HG03571 (cell line): ENCODE measurements around the gene LIX1L.
"Not testable (repeated sequence)": the region's sequence is repeated elsewhere in the genome, so short reads cannot be mapped to it uniquely, and the experiment has no call there.

ENCODE experiments used
- ATAC-seq: cut with Tn5 transposase; IDR thresholded peaks from one replicate; pipeline ENCODE4 v1.9.1; 2021; ENCODE audit not compliant: unreplicated experiment

The LIX1L gene

DNA sequence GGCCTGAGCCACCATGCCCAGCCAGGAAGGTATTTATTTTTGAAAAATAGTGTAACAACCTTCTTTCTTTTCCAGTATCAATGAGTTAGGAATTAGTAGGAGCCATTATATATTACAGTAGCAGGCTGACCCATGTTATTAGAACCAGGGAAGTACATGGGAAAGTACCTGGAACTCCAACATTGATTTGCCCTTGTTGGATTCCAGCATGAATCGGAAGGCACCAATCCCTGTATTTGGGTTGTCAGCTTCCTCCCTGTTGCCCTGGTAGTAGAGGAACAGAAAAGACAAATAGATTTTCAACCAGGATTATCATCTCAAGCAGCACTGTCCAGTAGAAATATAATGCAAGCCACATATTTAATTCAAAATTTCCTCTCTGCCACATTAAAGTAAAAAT lies 20.4 kb downstream of the LIX1L start:
- ATAC-seq, result no peak

DNA sequence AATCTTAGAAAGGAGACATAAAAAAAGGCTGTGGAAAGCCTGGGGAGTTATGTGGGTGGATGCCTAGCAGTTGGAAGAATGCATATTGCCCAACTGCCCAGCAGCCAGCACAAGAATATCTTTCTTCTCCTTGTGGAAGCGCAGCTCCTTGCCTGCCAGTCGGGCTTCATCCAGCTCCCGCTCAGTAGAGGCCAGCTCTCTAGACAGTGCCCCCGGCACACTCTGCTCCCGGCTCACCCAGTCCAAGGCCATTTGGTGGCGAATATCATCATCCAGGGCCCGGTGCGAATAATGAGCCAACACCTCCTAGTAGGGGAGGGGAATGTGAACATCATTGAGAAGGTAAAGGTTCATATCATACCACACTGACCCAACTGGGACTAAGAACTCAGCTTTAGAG lies 21.6 kb downstream of the LIX1L start:
- ATAC-seq, result no peak

DNA sequence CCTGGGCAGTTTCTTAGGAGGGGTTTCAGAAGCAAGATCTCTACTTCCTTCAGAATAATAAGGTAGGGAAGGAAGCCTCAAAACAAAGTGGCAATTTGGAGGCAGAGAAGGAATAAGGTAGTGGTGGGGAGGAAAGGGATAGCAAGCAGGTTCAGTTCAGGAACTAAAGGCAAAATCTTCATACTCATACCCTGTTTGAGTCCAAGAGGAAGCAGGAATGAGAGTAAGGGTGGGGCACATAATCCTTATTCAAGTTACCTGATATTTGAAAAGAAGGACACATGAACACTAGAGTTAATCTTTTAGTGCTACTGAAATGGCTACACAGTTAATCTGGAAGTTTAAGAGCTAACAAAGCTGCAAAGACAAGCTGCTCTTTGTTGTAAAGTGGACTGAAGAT lies 22.1 kb downstream of the LIX1L start:
- no peak for ATAC-seq

DNA sequence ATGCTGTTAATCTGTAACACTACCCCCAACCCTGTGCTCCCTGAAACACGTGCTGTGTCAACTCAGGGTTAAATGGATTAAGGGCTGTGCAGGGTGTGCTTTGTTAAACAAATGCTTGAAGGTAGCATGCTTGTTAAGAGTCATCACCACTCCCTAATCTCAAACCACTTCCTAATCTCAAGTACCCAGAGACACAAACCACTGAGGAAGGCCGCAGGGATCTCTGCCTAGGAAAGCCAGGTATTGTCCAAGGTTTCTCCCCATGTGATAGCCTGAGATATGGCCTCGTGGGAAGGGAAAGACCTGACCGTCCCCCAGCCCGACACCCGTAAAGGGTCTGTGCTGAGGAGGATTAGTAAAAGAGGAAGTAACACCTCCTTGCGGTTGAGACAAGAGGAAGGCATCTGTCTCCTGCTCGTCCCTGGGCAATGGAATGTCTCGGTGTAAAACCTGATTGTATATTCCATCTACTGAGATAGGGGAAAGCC lies 25.3 kb downstream of the LIX1L start:
- ATAC-seq, result not testable (repeated sequence)

DNA sequence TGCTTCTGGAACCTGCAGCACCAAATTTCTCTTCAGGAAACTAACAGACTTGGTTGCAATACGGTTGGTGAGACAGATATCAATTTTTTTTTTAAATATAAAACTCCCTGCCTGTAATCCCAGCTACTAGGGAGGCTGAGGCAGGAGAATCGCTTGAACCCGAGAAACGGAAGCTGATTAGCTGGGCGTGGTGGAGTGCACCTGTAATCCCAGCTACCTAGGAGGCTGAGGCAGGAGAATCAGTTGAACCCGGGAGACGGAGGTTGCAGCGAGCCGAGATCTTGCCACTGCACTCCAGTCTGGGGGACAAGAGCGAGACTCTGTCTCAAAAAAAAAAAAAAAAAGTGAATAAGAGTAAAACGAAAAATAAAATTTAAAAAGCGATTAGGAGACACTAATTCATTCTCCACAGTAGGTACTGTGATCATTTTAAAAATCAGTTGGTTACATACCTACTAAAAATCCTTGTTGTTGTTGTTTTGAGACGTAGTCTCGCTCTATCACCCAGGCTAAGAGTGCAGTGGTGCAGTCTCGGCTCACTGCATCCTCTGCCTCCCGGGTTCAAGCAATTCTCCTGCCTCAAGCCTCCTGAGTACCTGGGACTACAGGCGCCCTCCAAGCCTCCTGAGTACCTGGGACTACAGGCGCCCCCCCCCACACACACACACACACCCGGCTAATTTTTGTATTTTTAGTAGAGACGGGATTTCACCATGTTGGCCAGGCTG lies 29.7 kb downstream of the LIX1L start:
- ATAC-seq, result no peak

DNA sequence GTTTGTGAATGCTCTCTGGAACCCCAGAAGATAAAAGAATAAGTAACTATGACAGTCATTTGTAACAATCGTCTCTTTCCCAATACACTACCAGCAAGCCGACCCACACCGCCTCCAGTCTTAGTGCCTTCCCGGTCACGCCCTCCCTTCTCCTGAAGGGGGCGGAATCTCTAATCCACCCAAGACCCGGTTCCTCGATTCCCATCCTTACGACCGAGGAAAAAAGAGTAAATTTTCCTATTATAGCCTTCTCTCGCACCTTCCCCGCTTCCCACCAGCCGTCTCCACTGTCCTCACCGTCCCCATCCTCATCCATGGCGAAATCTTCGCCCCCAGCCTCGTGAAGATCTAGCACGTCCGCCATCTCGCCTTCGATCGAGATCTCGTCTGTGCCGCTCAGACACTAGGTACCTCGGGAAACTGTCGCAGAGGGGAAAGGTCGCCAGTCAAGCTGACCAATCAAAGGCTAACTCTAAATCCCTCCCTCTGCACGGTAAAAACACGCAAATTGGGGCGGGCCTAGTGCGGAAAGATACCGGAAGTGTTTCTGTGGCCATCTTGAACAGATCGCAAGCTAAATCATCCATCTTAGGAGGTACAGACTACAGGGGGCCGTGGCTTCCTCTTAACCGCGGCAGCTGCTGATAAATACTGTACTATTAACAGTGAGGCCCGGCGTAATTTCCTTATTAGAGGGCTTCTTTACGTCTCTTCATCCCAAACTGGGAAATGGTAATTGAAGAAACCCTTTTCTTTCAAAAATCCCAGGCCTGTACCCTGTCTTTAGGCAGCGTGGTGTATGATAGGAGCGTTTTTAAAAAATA lies 30.5 kb downstream of the LIX1L start, which contains the start of gene RBM8A:
Gene RBM8A, minus strand, starts transcription at position 422 of the 824 bp plus-strand sequence. Its CDS starts 58 bp downstream, at position 364.
- ATAC-seq, result peak; percentile 95

DNA sequence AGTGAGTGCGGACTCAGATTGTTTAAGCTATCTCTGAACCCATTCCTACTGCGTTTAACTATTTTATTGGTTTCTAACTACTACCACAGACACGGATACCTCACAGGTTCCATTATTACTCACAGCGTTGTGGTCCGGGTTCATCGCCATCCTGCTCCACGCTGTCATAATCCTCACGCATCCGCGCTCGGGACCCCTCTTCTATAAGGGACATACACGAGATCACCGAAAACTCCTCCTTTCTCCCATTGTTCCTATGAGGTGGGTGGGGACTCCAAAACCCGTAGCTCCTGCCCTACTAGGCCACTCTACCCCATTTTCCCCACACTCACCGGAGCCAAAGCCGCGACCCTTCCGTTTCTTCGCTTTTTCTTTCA lies 31.1 kb downstream of the LIX1L start:
- ATAC-seq, result peak; percentile 2

DNA sequence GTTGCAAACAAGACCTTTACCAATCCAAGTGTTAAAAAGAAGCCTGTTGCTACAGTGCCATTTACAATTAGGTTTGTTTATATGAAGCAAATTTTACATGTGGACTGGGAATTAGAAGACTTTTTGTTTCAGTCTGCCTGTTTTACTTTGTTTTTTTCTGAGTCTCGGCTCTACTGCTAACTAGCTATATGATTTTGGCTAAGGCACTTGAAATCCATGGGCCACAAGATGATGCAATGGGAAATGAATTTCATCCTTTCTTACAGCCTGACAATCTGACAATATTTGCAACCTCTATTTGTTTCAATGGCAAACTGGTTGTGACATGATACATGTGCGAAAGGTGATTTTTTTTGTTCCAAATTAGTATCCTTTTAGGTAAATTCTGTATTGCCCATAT lies 35.6 kb downstream of the LIX1L start:
- ATAC-seq, result no peak

DNA sequence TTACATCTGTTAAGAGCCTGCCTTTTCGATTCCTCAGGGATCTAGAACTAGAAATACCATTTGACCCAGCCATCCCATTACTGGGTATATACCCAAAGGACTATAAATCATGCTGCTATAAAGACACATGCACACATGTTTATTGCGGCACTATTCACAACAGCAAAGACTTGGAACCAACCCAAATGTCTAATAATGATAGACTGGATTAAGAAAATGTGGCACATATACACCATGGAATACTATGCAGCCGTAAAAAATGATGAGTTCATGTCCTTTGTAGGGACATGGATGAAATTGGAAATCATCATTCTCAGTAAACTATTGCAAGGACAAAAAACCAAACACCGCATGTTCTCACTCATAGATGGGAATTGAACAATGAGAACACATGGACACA lies 37.5 kb downstream of the LIX1L start:
- ATAC-seq, result not testable (repeated sequence)

DNA sequence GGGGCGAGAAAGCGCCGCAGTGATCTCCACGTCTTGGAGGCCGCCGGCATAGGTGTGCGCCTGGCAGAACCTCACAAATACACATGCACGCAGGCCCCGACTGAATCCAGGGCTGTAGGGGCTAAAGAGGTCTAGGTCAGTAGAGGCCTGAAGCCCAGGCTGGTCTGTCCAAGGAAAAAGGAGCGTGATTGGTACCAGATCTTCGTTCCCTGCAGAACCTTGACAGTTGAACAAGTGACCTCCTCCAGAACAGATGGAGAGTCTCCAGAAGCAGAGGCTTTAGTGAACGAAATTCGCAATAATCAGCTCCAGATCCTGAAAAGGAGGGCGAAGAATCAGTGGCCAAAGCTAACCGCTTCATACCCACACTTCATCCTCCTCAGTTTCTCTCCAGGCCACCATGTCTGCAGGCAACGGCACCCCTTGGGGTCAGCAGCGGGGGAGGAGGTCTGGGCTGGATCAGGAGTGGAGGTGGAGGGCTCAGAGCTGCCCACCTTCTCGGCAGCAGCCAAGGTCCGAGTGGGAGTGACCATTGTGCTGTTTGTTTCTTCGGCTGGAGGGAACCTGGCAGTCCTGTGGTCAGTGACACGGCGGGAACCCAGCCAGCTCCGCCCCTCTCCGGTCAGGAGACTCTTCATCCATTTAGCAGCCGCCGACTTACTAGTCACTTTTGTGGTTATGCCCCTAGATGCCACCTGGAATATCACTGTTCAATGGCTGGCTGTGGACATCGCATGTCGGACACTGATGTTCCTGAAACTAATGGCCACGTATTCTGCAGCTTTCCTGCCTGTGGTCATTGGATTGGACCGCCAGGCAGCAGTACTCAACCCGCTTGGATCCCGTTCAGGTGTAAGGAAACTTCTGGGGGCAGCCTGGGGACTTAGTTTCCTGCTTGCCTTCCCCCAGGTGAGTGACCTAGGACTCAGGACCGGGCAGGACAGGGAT lies 38.6 kb downstream of the LIX1L start:
- peak; percentile 10 for ATAC-seq

DNA sequence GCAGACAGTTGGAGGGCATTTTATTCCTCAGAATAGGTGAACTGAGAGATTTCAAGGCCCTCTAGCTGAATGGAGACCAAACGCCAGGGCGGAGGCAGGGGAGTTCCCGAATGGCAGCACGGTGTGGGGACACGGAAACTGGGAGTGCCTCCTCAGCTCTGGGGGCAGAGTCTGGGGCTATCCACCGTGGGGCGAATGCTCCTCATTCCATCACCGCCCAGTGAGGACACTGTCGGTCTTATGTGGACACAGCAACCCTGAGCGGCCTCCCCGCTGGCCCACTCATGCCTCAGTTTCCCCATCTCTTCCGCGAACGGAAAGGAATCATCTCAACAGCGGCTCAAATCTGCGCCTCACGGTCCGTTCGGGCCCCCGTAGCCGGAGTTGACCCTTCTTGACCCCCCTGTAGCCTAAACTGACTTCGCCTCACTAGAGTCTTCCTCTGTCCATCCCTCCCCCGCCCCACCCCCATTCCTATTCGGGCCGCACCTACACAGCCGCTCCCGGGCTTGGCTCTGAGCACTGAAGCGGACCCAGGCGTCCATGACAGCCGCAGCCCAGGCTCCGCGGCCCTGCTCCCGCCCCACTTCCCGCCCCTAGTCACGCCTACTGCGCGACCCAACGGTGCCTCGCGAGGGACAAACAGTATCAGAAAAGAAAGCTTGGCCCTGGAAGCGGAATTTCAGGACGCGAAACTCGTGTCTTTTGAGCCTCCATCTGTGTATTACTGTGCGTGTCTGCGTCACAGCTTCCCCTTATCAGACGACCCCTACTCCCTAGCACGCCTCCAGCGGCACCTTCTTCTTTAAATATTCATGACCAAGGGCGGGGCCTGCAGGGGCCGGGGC lies 39.4 kb downstream of the LIX1L start, which contains the start of gene PEX11B:
Gene PEX11B, minus strand, starts transcription at position 574 of the 848 bp plus-strand sequence. Its CDS starts 29 bp downstream, at position 545.
- ATAC-seq, result peak; percentile 80

DNA sequence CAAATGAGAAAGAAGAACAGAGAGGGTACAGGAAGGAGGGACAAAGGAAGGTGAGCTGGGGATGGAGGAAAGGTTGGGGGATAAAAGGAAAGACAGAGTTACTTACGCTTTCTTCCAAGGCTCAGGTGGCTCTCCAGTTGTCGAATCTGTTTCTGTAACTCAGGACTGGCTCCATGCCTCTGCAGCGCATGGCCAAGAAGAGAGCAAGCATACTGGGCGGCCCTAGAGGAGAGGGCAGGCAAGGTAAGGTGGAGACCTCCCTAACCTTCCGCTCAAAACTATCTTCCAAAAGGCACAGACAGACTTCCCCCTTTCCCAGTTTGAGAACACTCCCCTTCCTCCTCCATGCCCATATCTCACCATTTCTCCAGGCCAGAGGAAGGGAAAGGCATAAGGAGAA lies 40.2 kb downstream of the LIX1L start:
- ATAC-seq, result no peak

DNA sequence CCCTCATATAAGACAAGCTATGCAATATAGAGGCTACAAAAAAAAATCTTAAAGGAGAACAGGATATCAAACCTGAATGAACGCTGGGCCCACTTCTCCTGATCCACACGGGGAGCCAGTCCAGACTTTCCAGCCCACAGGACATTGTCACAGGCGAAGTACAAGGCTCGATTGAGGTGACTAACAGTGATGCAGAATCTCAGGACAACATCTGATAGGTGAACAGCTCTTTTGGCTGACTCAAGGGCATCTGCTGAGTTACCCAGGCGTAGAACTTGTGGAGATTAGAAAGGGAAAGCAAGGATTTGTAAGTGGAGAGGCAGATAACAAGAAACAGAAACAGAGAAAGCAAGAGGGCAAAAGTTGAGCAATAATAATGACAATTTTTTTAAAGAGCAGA lies 41.1 kb downstream of the LIX1L start:
- ATAC-seq, result no peak

DNA sequence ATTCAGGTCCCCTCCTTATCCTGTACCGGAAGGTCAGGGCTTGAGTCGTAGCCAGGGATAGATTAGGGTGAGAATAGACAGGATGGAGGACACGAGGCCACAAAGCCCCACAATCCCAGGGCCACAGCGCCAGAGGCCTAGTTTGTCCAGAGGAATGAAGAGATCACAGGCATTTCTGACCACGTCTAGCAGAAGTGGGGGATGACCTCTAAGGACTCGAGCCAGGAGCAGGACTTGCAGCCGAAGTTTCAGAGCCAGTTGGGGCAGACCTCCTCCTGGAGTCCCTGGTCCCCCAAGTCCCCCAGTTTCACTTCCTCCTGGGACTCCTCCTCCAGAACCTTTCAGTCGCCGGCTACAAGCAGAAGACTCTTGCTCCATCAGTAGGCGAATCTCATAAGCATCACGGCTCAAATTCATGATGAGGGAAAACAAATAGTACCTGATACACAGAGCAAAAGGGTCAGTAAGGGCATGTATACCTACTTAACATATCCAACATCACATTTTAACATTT lies 45.6 kb downstream of the LIX1L start:
- ATAC-seq, result no peak

DNA sequence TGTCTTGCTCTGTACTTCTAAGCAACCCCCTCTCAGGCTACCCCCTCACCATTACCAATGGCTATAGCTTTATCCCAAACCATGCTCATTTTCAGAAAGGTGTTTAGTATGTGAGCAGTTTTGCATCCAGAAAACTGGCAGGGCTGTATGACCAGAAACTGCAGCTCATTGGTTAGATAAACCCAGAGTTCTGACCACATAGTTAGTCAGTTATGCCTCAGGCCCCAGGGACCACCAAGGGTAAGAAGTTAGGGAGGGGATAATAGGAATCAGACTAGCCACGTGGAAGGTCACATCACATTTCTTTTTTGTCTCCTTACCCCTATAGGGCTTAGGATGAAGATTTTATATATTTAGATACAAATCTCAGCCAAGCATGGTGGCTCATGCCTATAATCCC lies 49.2 kb downstream of the LIX1L start:
- no peak for ATAC-seq

DNA sequence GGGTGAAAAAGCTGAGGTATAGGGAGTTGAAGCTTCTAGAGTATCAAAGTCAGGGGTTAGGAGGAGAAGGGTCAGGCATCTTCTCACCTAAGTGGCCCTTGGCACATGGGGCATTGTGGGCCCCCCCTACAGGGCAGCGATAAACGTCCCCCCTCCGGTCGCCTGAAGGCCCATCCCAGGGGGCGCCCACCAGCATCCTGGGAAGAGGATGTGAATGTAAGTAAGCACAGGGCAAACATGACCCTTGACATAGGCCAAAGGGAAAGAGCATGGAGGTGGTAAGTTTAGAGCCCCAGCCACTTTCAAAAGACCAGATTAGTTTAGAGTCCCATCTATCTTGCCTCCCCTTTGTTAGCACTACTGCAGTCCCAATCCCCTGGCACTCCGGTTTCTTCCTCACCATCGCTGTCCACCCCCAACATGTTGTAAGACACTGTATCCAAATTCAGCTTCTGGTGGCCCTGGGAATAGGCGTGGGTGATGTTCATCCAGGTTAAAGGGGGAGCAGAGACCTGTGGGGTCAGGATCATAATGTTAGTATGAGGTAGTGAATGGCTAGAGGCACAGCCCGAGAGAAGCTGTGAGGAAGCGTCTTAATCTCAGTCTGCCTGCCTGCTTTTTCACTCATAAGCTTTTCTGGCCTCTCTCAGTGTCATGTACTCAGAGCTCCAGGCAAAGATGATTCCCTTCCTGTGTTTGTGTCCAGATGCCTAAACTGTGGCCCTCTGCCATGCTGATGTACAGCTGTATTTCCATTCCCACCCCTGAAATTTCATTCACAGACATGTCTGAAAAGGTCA lies 50.7 kb downstream of the LIX1L start:
- ATAC-seq, result no peak

DNA sequence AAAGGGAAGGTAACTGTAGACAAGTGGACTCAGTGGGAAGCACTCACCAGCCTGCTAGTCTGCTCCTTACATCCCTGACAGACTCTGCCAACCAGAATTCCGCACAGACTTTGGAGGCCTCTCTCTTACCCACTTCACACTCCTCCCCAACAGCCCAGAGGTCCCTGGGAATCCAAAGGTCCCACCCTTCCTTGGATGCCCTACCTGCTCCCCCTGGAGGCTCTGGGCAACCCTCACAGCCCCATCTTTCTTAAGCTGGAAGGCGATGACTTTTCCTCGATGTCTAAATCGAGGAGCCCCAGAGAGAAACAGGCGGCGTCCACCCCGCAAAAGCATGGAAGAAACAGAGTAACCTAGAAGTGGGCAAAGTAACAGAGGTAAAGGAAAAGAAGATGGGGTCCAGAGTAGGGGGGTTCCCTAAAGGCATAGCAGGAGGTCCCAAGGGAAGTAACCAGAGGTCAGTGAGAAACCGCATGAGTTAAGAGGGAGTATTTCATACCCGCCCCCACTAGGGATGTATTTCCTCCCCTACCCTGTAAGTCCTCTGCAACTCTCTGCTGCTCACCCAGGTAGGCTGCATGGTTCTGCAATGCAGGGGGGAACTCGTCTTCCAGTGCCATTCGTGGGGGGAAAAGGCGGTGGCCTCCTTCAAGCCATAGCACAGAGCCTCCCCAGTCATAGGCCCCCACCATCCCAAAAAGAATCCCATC lies 56.4 kb downstream of the LIX1L start:
- no peak for ATAC-seq

DNA sequence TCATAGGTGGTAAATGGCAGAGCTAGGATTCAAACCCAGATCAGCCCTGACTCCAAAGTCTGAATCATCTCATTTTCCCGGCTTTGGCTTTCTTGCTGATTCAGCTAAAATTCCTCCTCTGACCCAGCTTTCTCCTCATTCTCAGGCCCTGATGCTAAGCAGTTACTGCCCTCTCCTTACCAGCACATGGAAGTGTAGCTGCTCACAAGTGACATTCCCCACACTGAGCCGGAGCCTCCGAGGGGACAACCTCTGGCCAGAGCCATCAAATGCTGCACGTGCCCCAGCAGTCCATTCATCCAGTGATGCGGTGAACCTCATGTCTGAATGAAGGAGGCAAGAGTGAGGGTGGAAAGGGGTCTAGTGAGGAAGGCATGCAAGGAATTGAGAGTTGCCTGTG lies 59.1 kb downstream of the LIX1L start:
- no peak for ATAC-seq
